ENCODE measurements around the gene UBLCP1.
"Not testable (repeated sequence)": the region's sequence is repeated elsewhere in the genome, so short reads cannot be mapped to it uniquely, and the experiment has no call there.

Gene UBLCP1

DNA sequence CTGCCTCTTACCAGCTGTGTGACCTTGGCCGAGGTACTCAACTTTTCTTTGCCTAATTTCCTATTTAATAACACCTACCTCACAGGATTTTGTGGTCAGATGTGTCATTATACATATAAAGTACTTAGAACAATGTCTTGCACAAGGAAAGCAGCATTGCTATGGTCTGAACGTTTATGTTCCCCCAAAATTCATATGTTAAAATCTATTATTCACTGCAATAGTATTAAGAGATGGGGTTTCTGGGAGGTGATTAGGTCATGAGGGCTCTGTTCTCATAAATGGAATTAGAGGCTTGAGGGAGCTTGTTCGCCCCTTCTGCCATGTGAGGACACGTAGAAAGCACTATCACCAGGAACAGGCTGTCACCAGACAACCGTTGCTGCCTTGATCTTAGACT, 42.9 kb upstream of the UBLCP1 start:
- H3K4me3 ChIP-seq (ENCODE audit: low read depth, low read length): no peak overlapping the region
- DNase-seq (ENCODE audit: low read depth): no peak
- no peak for TF ChIP-seq CTCF (IDR thresholded peaks at IDR 0.05; ENCODE audit: low read depth, low read length, missing control alignments)
- in situ Hi-C loops (cut with HindIII; ENCODE audit: low sequenced_read_pairs): no loop called here

DNA sequence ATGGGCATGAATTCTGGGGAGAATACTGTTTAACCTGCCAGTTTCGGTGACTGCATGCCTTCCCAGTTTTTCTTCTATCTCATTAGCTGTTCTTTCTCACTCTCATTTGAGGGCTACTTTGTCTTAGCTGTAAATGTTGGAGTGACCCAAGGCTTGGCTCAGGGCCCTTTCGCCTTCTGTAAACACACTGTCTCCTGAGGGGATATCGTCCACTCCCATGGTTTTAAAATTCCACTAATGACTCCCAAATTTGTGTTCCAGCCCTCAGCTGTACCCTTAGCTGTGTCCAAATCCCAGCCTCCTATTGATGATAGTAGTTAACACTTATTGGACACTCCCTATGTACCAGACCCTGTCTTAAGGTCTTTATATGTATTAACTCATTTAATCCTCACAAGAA, 39.6 kb upstream of the UBLCP1 start:
- no peak for TF ChIP-seq CTCF (IDR thresholded peaks at IDR 0.05; ENCODE audit: low read depth, low read length, missing control alignments)
- DNase-seq (ENCODE audit: low read depth): no peak
- H3K4me3 ChIP-seq (ENCODE audit: low read depth, low read length): no peak overlapping the region
- in situ Hi-C loops (cut with HindIII; ENCODE audit: low sequenced_read_pairs): no loop called here

- DNase-seq (ENCODE audit: low read depth): no peak
- no peak for TF ChIP-seq CTCF (IDR thresholded peaks at IDR 0.05; ENCODE audit: low read depth, low read length, missing control alignments)
- no peak overlapping the region for H3K4me3 ChIP-seq (ENCODE audit: low read depth, low read length)
- in situ Hi-C loops (cut with HindIII; ENCODE audit: low sequenced_read_pairs): no loop called here
Measured at GRCh38 chr5:159224471-159224870, 38.6 kb upstream of the UBLCP1 start.

DNA sequence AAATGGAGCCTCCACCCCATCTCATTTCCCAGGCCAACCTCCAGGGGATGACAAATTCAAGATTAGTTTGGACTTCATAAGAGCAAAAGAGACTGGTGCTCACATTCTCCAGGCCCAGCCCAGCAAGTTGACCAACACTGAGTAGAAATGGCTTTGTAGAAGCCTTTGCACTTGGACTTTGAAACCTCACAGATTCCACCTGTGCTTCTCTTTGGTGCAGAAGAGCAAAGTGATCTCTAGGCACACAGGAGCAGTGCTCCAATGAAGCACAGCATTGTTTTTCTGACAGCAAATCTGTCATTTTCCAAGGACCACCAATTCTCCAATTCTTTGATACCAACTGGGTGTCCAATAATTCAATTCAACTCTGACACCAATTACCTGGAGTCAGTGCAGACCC, 36.6 kb upstream of the UBLCP1 start:
- in situ Hi-C loops (cut with HindIII; ENCODE audit: low sequenced_read_pairs): no loop called here
- DNase-seq (ENCODE audit: low read depth): no peak
- H3K4me3 ChIP-seq (ENCODE audit: low read depth, low read length): no peak overlapping the region
- TF ChIP-seq CTCF (IDR thresholded peaks at IDR 0.05; ENCODE audit: low read depth, low read length, missing control alignments): no peak

GRCh38 chr5:159227452-159227851, 35.6 kb upstream of the UBLCP1 start:
- DNase-seq (ENCODE audit: low read depth): no peak
- in situ Hi-C loops (cut with HindIII; ENCODE audit: low sequenced_read_pairs): no loop called here
- H3K4me3 ChIP-seq (ENCODE audit: low read depth, low read length): no peak overlapping the region
- no peak for TF ChIP-seq CTCF (IDR thresholded peaks at IDR 0.05; ENCODE audit: low read depth, low read length, missing control alignments)

DNA sequence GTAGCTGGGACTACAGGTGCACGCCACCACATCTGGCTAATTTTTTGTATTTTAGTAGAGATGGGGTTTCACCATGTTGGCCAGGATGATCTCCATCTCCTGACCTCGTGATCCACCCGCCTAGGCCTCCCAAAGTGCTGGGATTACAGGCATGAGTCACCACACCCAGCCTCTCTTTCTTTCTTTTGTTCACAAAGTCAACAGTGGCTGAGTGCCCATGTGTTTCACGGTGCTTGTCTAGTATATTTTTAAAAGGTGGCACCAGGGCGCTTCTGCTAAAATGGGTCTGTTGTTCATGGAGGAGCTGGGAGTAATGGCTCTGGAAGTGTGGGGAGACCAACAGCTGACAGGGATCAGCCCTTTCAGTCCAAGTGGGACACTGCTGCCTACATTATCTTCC, 35.0 kb upstream of the UBLCP1 start:
- H3K4me3 ChIP-seq (ENCODE audit: low read depth, low read length); DNase-seq (ENCODE audit: low read depth); in situ Hi-C loops (cut with HindIII; ENCODE audit: low sequenced_read_pairs): not testable (repeated sequence)

DNA sequence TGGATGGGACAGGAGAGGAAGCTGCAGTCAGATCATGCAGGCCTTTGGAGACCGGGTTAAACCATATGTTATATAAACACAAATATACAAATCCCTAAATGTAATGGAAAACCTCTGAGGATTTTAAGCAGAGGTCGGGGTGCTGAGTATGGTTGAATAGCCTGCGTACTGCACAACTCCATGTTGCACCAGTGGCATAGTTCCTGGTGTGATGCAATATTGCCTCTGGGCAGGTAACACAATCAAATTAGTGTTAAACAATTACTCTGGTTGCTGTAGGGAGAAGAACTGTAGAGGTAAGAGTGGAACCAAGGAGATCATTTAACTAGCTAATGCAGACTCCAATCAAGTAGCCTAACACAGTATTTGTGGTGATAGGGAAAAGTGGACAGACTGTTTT, 32.4 kb upstream of the UBLCP1 start:
- no peak for TF ChIP-seq CTCF (IDR thresholded peaks at IDR 0.05; ENCODE audit: low read depth, low read length, missing control alignments)
- in situ Hi-C loops (cut with HindIII; ENCODE audit: low sequenced_read_pairs): no loop called here
- DNase-seq (ENCODE audit: low read depth): no peak

More for the DNA sequence above, 32.4 kb upstream of the UBLCP1 start:
- H3K4me3 ChIP-seq (ENCODE audit: low read depth, low read length): no peak overlapping the region
